Adrenal gland (tissue), 12 donors: ENCODE data around the gene SP100. TPM values are rescaled to one million over a fixed set of nuclear protein-coding genes. Genes with fewer than 3 reads are reported as not detected.

Experiments used
- DNase-seq, 7 donors: peaks; one replicate each; pipeline ENCODE4 v3.0.0-alpha.2; 2019 to 2020
- H3K27ac ChIP-seq, 5 donors: fragments of 200-600 bp; sonication (generic) in 4 of 5; 1 replicate in 3 of 5; 2 replicates in 2 of 5; pipeline versions ENCODE4 v1.5.1 to v1.8.0; 2016 to 2020; ENCODE audit warnings: mild to moderate bottlenecking in 1 of 5
- H3K27me3 ChIP-seq: fragments of 200-600 bp; 2 replicates; pipeline ENCODE4 v1.8.0; 2021
- H3K36me3 ChIP-seq, 2 donors: fragments of 200-600 bp; replicated peaks in 1 of 2; 1 replicate in 1 of 2; 2 replicates in 1 of 2; pipeline versions ENCODE4 v1.5.1 to v1.8.0; 2018 to 2022
- H3K4me1 ChIP-seq, 2 donors: fragments of 200-600 bp; replicated peaks in 1 of 2; 1 replicate in 1 of 2; 2 replicates in 1 of 2; pipeline versions ENCODE4 v1.5.1 to v1.8.0; 2018 to 2021
- H3K4me3 ChIP-seq, 4 donors: fragments of 200-600 bp; sonication (generic) in 3 of 4; one replicate each; pipeline ENCODE4 v1.5.1; 2016 to 2018
- H3K9me3 ChIP-seq, 3 donors: fragments of 200-600 bp; sonication (generic) in 1 of 3; replicated peaks in 1 of 3; 1 replicate in 2 of 3; 2 replicates in 1 of 3; pipeline versions ENCODE4 v1.5.1 to v1.8.0; 2016 to 2021
- CTCF ChIP-seq, 6 experiments: fragments of 450-650 bp in 4 of 6; fragments of 200-600 bp in 2 of 6; sonication (generic) in 1 of 6; IDR thresholded peaks; 1 replicate in 5 of 6; 2 replicates in 1 of 6; pipeline versions ENCODE4 v1.5.1 to v1.8.0; 2016 to 2021; ENCODE audit warnings: antibody characterized with exemption in 6 of 6, mild to moderate bottlenecking in 2 of 6, moderate library complexity in 1 of 6
- POLR2A ChIP-seq, 2 donors: fragments of 450-650 bp; IDR thresholded peaks; one replicate each; pipeline ENCODE4 v1.6.1; 2017; ENCODE audit warnings: antibody characterized with exemption in 2 of 2, mild to moderate bottlenecking in 2 of 2, moderate library complexity in 1 of 2
- WGBS, 4 donors: extraction: QIAGEN DNeasy Blood & Tissue Kit in 2 of 4; methylation state at CpG; one replicate each; pipeline versions ENCODE4 v1.1.5 to v1.1.7; 2013 to 2017; 5-methylcytosine and 5-hydroxymethylcytosine counted together
- intact Hi-C, 2 donors: fragments of 100-400 bp; cut with DNase I; formaldehyde crosslinking; loops; one replicate each; pipeline versions ENCODE4 v1.14.1 to v1.15.0; 2022 to 2023
- polyA plus RNA-seq, 3 donors: library from polyadenylated mRNA; stranded (reverse); fragments of 200-250 nt in 2 of 3; fragments of 350-450 nt in 1 of 3; fragmentation: Illumina TruSeq in 1 of 3; extraction: RNeasy Lipid Tissue Mini Kit (QIAGEN cat#74804) in 1 of 3; gene quantifications; one replicate each; pipeline ENCODE4 v1.2.3, GENCODE V29; 2013 to 2014
- total RNA-seq, 9 donors: library from RNA; depleted of rRNA in 4 of 9; stranded (reverse); fragments of >200 nt in 4 of 9; fragments of 120-200 nt in 1 of 9; fragmentation: NEBNext Ultra II Directional in 1 of 9; extraction: Animal tissue kit (Norgen Biotek cat#: 25700) in 1 of 9; gene quantifications; one replicate each; pipeline versions ENCODE4 v1.1.0 to v1.2.4, GENCODE V29; 2013 to 2023
- donor health status: healthy with polysubstance abuse.
- donor health status: Bipolar disorder and iron deficiency.
- donor health status: DM: yes; HTN: yes; CAD: no.
- donor health status: DM: no; HTN: no; CAD: no.
- donor health status: DM: no; HTN: no; CAD: no.
- donor health status: DM: yes; HTN: yes; CAD: no.

Gene SP100
- total and polyA plus RNA-seq, 12 donors, result 59.2 to 147 (median 99.9) TPM

- H3K4me3 ChIP-seq, result peak overlapping the region in 1 of 4 donors; percentile 21
- peaks cover 0 to under 1% (median 0%) of the 10 kb centered on the region in 3 donors for H3K9me3 ChIP-seq
- intact Hi-C loops, result no loop called here
- no peaks in the 10 kb centered on the region for H3K36me3 ChIP-seq
- 65 to 74% (median 70%) methylated on average over 3 of the region's 3 CpGs for WGBS, 4 donors
- H3K4me1 ChIP-seq, result peaks cover 36 to 76% of the 10 kb centered on the region in 2 donors
- no peak for TF ChIP-seq POLR2A (IDR thresholded peaks at IDR 0.05)
- no peak for TF ChIP-seq CTCF (IDR thresholded peaks at IDR 0.05)
- H3K27ac ChIP-seq, result peak overlapping the region in 4 of 5 donors; percentile 12 to 81 (median 69)
- no peaks in the 10 kb centered on the region for H3K27me3 ChIP-seq
- peak in 5 of 7 donors; percentile 46 to 71 (median 56) for DNase-seq
These were observed 8.0 kb downstream of the SP100 start for GRCh38 chr2:230423851-230424458.

GRCh38 chr2:230425377-230425776 lies 9.4 kb downstream of the SP100 start:
- no peaks in the 10 kb centered on the region for H3K36me3 ChIP-seq
- no peak for DNase-seq
- intact Hi-C loops, result no loop called here
- peak overlapping the region in 1 of 5 donors; percentile 74 for H3K27ac ChIP-seq
- no peaks in the 10 kb centered on the region for H3K27me3 ChIP-seq
- 24 to 32% (median 28%) methylated on average over 1 of the region's 1 CpG for WGBS, 4 donors
- TF ChIP-seq CTCF (IDR thresholded peaks at IDR 0.05) (no peak), POLR2A (IDR thresholded peaks at IDR 0.05) (no peak)
- H3K4me3 ChIP-seq, result no peak overlapping the region
- H3K9me3 ChIP-seq, result peaks cover 0 to 7% (median 0%) of the 10 kb centered on the region in 3 donors
- peaks cover 23 to 62% of the 10 kb centered on the region in 2 donors for H3K4me1 ChIP-seq

GRCh38 chr2:230429513-230429912 lies 13.5 kb downstream of the SP100 start:
- H3K27me3 ChIP-seq, result no peaks in the 10 kb centered on the region
- peaks cover 10 to 22% of the 10 kb centered on the region in 2 donors for H3K4me1 ChIP-seq
- no peak overlapping the region for H3K27ac ChIP-seq
- peaks cover 0 to 7% (median 0%) of the 10 kb centered on the region in 3 donors for H3K9me3 ChIP-seq
- DNase-seq, result no peak
- H3K36me3 ChIP-seq, result no peaks in the 10 kb centered on the region
- intact Hi-C loops, result no loop called here
- no peak for TF ChIP-seq CTCF (IDR thresholded peaks at IDR 0.05)
- no peak for TF ChIP-seq POLR2A (IDR thresholded peaks at IDR 0.05)
- no peak overlapping the region for H3K4me3 ChIP-seq

GRCh38 chr2:230430957-230431910 lies 15.2 kb downstream of the SP100 start:
- 95 to 100% (median 96%) methylated on average over 1 of the region's 1 CpG; no CpG with 5 or more reads in 1 of the 4 donors for WGBS, 4 donors
- intact Hi-C loops, result no loop called here
- H3K4me1 ChIP-seq, result peaks cover 1 to 5% of the 10 kb centered on the region in 2 donors

More at GRCh38 chr2:230430957-230431910, 15.2 kb downstream of the SP100 start:
- Histone ChIP-seq H3K27ac (peak overlapping the region in 1 of 5 donors; percentile 4), H3K27me3 (no peaks in the 10 kb centered on the region), H3K9me3 (peaks cover 0 to 7% (median 0%) of the 10 kb centered on the region in 3 donors), H3K36me3 (no peaks in the 10 kb centered on the region), H3K4me3 (no peak overlapping the region)
- no peak for DNase-seq
- TF ChIP-seq POLR2A (IDR thresholded peaks at IDR 0.05) (no peak), CTCF (IDR thresholded peaks at IDR 0.05) (no peak)
